Parathyroid adenoma (tissue), 2 donors: ENCODE data around the gene CSPG4.
"Not testable (repeated sequence)": the region's sequence is repeated elsewhere in the genome, so short reads cannot be mapped to it uniquely, and the experiment has no call there.

ENCODE experiments used
- H2AFZ ChIP-seq: fragments of 300-600 bp; sonication (generic); one replicate; pipeline ENCODE4 v1.7.0; 2017; ENCODE audit warnings: antibody characterized with exemption, mild to moderate bottlenecking
- H3K27ac ChIP-seq: fragments of 300-600 bp; sonication (generic); one replicate; pipeline ENCODE4 v1.7.0; 2017
- H3K27me3 ChIP-seq: fragments of 300-600 bp; sonication (generic); one replicate; pipeline ENCODE4 v1.7.0; 2017; ENCODE audit warnings: low read length; ENCODE audit not compliant: control insufficient read depth, insufficient read depth
- H3K36me3 ChIP-seq: fragments of 300-600 bp; sonication (generic); one replicate; pipeline ENCODE4 v1.7.0; 2017; ENCODE audit warnings: low read length; ENCODE audit not compliant: control insufficient read depth, insufficient read depth
- H3K4me1 ChIP-seq: fragments of 300-600 bp; sonication (generic); one replicate; pipeline ENCODE4 v1.7.0; 2017; ENCODE audit warnings: control low read depth
- H3K4me2 ChIP-seq: fragments of 300-600 bp; sonication (generic); one replicate; pipeline ENCODE4 v1.7.0; 2017; ENCODE audit warnings: low read length
- H3K4me3 ChIP-seq: fragments of 300-600 bp; sonication (generic); one replicate; pipeline ENCODE4 v1.7.0; 2017; ENCODE audit warnings: low read depth, low read length
- H3K79me2 ChIP-seq: fragments of 300-600 bp; sonication (generic); one replicate; pipeline ENCODE4 v1.7.0; 2017; ENCODE audit warnings: control low read depth
- H3K9ac ChIP-seq: fragments of 300-600 bp; sonication (generic); one replicate; pipeline ENCODE4 v1.7.0; 2017; ENCODE audit warnings: mild to moderate bottlenecking
- H3K9me3 ChIP-seq: fragments of 300-600 bp; sonication (generic); one replicate; pipeline ENCODE4 v1.7.0; 2017; ENCODE audit warnings: low read length; ENCODE audit not compliant: control insufficient read depth
- TF ChIP-seq, protein P1 (sequence below): fragments of 300-600 bp; sonication (generic); IDR thresholded peaks from one replicate; pipeline ENCODE4 v1.7.0; 2017; ENCODE audit warnings: antibody characterized with exemption, mild to moderate bottlenecking
- donor health status: primary hyperparathyroidism.

Gene CSPG4

DNA sequence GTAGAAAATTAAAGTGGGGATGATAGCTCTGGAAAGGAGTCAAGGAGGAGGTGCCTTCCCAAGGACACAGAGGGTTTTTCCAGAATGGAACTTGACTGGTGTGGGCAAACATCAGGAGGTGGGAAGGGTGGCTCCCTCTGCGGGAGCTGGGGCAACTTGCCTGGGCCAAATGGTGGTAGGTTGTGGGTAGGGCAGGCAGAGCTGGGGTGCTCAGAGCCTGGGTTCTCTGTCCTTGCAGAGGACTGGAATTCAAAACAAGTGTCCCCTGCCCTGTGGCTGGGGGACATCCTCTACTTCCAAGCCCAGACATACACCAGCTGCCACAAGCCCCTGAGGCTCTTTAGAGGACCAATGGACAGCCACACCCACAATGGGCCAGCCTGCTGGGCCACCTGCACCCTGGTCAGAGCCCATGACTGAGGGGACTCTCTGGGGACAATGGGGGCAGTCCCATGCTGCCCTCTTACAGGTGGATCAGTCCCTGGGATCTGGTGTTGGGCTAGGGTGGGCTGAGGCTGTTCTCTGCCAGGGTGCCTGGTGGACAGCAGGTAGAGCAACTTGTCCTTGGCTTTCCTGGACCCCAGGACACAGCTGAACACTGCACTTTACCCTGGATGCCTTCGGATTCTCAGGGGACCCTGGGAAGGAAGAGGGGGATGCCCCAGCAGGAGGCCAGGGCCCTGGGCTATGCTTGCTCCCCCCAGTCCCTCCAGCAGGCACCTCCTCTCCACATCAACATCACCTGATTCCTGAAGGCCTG lies 38.6 kb upstream of the CSPG4 start:
- Histone ChIP-seq H3K4me2 (no peak overlapping the region), H3K9ac (no peak overlapping the region), H3K4me1 (no peaks in the 10 kb centered on the region), H3K36me3 (no peaks in the 10 kb centered on the region), H3K9me3 (no peaks in the 10 kb centered on the region), H3K27ac (no peak overlapping the region), H3K79me2 (no peaks in the 10 kb centered on the region), H3K27me3 (no peaks in the 10 kb centered on the region), H3K4me3 (no peak overlapping the region), H2AFZ (no peak overlapping the region)
- TF ChIP-seq, protein P1, sequence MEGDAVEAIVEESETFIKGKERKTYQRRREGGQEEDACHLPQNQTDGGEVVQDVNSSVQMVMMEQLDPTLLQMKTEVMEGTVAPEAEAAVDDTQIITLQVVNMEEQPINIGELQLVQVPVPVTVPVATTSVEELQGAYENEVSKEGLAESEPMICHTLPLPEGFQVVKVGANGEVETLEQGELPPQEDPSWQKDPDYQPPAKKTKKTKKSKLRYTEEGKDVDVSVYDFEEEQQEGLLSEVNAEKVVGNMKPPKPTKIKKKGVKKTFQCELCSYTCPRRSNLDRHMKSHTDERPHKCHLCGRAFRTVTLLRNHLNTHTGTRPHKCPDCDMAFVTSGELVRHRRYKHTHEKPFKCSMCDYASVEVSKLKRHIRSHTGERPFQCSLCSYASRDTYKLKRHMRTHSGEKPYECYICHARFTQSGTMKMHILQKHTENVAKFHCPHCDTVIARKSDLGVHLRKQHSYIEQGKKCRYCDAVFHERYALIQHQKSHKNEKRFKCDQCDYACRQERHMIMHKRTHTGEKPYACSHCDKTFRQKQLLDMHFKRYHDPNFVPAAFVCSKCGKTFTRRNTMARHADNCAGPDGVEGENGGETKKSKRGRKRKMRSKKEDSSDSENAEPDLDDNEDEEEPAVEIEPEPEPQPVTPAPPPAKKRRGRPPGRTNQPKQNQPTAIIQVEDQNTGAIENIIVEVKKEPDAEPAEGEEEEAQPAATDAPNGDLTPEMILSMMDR = no peak

DNA sequence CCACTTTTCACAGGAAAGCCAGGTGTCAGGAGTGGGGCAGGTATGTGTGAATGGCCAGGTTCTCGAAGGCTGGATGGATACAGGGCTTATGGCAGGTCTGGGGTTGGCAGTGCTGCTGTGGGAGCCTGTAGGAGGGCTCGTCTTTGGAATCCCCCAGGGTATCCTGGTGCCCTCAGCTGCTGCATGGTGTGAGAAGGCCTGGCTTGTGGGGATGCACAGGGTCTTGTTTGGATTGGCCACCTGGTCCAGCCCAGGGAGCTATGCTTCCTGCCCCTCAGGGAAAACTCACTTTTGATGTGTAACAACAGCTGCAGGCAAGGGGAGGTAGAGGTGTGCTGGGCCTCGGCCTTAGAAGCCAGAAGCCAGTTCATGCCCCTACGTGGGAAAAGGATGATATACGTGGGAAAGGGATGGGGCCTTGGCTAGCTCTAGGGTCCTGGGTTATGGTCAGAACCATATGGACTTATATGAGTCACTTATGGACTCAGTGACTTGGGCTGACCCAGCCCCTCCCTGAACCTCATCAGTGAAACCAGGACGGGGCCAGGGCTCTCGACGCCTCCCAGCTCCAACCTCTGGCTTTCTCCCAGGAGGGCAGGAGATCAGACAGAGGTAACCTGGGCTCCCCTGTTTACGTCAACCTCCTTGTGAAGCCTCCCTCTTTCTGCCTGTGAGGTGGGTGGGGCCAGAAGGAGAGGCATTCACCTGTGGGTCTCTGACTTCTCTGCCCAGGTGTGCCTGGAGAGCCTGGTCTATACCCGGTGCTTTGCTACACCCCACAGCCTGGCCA lies 37.8 kb upstream of the CSPG4 start:
- Histone ChIP-seq H3K36me3 (no peaks in the 10 kb centered on the region), H3K27ac (no peak overlapping the region), H2AFZ (no peak overlapping the region), H3K79me2 (no peaks in the 10 kb centered on the region), H3K9me3 (no peaks in the 10 kb centered on the region), H3K9ac (no peak overlapping the region), H3K4me1 (no peaks in the 10 kb centered on the region), H3K4me2 (no peak overlapping the region), H3K27me3 (no peaks in the 10 kb centered on the region), H3K4me3 (no peak overlapping the region)
- TF ChIP-seq, protein P1 = no peak

DNA sequence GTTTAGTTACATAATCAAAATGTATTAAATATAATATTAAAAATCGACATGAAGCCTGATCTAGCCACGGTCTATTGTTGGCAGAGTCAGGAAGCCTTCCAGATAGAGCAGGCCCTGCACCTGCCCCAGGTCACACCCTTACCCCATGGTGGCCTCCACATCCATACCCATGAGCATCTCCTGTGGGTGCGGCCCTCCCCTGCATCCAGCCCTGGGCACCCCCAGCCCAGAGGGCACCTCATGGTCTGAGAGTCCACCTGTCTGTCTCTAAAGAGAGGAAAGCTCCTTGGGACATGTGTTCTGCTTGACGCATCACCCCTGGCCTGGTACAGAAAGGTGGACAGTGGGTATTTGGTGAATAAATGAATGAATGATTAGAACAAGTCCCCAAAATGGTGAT lies 37.2 kb upstream of the CSPG4 start:
- Histone ChIP-seq H3K4me1 (no peaks in the 10 kb centered on the region), H3K36me3 (no peaks in the 10 kb centered on the region), H3K4me3 (no peak overlapping the region), H3K9me3 (no peaks in the 10 kb centered on the region), H2AFZ (no peak overlapping the region), H3K79me2 (no peaks in the 10 kb centered on the region), H3K27ac (no peak overlapping the region), H3K27me3 (no peaks in the 10 kb centered on the region), H3K4me2 (no peak overlapping the region), H3K9ac (no peak overlapping the region)
- TF ChIP-seq, protein P1 = no peak

DNA sequence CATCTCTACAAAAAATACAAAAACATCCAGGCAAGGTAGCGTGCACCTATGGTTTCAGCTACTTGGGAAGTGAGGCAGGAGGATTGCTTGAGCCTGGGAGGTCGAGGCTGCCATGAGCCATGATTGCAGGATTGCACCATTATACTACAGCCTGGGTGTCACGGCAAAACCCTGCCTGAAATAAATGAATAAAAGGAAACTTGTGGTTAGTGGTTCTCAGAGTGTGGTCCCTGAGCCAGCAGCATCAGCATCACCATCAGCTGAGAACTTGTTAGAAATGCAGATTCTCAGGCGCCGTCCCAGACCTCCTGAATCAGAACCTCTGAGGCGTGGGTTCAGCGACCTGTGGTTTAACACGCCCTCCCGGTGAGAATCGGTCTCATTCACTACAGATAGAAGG lies 36.2 kb upstream of the CSPG4 start:
- not testable (repeated sequence) for H3K4me2 ChIP-seq, H3K27ac ChIP-seq, H3K27me3 ChIP-seq, H3K79me2 ChIP-seq, H3K4me1 ChIP-seq, H3K4me3 ChIP-seq, H3K9ac ChIP-seq, H3K36me3 ChIP-seq, H3K9me3 ChIP-seq, H2AFZ ChIP-seq

DNA sequence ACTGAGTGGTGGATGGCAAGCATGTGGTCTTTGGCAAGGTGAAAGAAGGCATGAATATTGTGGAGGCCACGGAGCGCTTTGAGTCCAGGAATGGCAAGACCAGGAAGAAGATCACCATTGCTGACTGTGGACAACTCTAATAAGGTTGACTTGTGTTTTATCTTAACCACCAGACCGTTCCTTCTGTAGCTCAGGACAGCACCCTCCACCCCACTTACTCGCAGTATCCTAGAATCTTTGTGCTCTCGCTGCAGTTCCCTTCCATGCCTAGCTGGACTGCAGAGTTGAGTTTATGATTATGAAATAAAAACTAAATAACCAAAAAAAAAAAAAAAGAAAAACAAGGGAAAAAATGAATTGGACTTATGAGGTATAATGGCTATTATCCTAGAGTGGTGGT lies 34.5 kb upstream of the CSPG4 start:
- H3K27me3 ChIP-seq, H3K4me3 ChIP-seq, H3K4me1 ChIP-seq, H3K9ac ChIP-seq, H3K27ac ChIP-seq, H3K4me2 ChIP-seq, H2AFZ ChIP-seq, H3K36me3 ChIP-seq, H3K79me2 ChIP-seq, H3K9me3 ChIP-seq: not testable (repeated sequence)
